GM19468 (cell line): ENCODE measurements around the gene GPR162.

Experiments
- ATAC-seq: cut with Tn5 transposase; IDR thresholded peaks from one replicate; pipeline ENCODE4 v1.9.1; 2021; ENCODE audit warnings: mild to moderate bottlenecking, moderate library complexity, moderate number of reproducible peaks; ENCODE audit not compliant: unreplicated experiment; ENCODE audit errors: extremely low read depth

Gene GPR162

GRCh38 chr12:6831450-6831995 is 9.9 kb downstream of the GPR162 start:
- no peak for ATAC-seq

GRCh38 chr12:6832125-6832524 is 10.5 kb downstream of the GPR162 start:
- no peak for ATAC-seq

GRCh38 chr12:6833189-6833890 is 11.7 kb downstream of the GPR162 start:
- ATAC-seq, result no peak

- no peak for ATAC-seq
Measured at GRCh38 chr12:6834254-6834653, 12.6 kb downstream of the GPR162 start.

GRCh38 chr12:6834873-6835272 is 13.3 kb downstream of the GPR162 start:
- no peak for ATAC-seq

- ATAC-seq, result no peak
Measured at GRCh38 chr12:6836851-6837250, 15.2 kb downstream of the GPR162 start.

- no peak for ATAC-seq
Measured at GRCh38 chr12:6837370-6838060, 15.9 kb downstream of the GPR162 start.

- no peak for ATAC-seq
Measured at GRCh38 chr12:6838854-6839253, 17.2 kb downstream of the GPR162 start.

GRCh38 chr12:6839482-6840201 is 18.0 kb downstream of the GPR162 start:
- ATAC-seq, result no peak

GRCh38 chr12:6840330-6840729 is 18.7 kb downstream of the GPR162 start:
- no peak for ATAC-seq

GRCh38 chr12:6840761-6841515 is 19.3 kb downstream of the GPR162 start, which contains the start of gene GNB3:
Gene GNB3 (plus strand): TSS chr12:6840925. CDS start chr12:6841288, 363 bp downstream.
- no peak for ATAC-seq

- ATAC-seq, result no peak
Measured at GRCh38 chr12:6842075-6842474, 20.5 kb downstream of the GPR162 start.

- ATAC-seq, result no peak
Measured at GRCh38 chr12:6843118-6843902, 21.7 kb downstream of the GPR162 start.

- ATAC-seq, result no peak
Measured at GRCh38 chr12:6845395-6845794, 23.8 kb downstream of the GPR162 start.

GRCh38 chr12:6846316-6846869 is 24.8 kb downstream of the GPR162 start:
- no peak for ATAC-seq

GRCh38 chr12:6847676-6848075 is 26.1 kb downstream of the GPR162 start:
- ATAC-seq, result no peak

GRCh38 chr12:6849427-6849826 is 27.8 kb downstream of the GPR162 start:
- ATAC-seq, result no peak

- ATAC-seq, result no peak
Measured at GRCh38 chr12:6849976-6850560, 28.4 kb downstream of the GPR162 start.

- no peak for ATAC-seq
Measured at GRCh38 chr12:6850796-6851152, 29.2 kb downstream of the GPR162 start.
